ENCODE data around the gene HSDL1. TPM values are rescaled to one million over a fixed set of nuclear protein-coding genes. Genes with fewer than 3 reads are reported as not detected.

The HSDL1 gene
- total RNA-seq, 1 donor from 2014 or later = 23.1 TPM

GRCh38 chr16:84109598-84110335 is 35.2 kb downstream of the HSDL1 start:
- DNase-seq (ENCODE audit: low spot score) = no peak

GRCh38 chr16:84107921-84108320 is 37.1 kb downstream of the HSDL1 start:
- DNase-seq (ENCODE audit: low spot score) = no peak

GRCh38 chr16:84105948-84106740 is 38.8 kb downstream of the HSDL1 start:
- DNase-seq (ENCODE audit: low spot score) = no peak

- no peak for DNase-seq (ENCODE audit: low spot score)
Measured at GRCh38 chr16:84105301-84105815, 39.6 kb downstream of the HSDL1 start.

GRCh38 chr16:84104231-84104630 is 40.7 kb downstream of the HSDL1 start:
- DNase-seq (ENCODE audit: low spot score) = no peak

- no peak for DNase-seq (ENCODE audit: low spot score)
Measured at GRCh38 chr16:84103678-84104077, 41.3 kb downstream of the HSDL1 start.

- DNase-seq (ENCODE audit: low spot score) = no peak
Measured at GRCh38 chr16:84098939-84099338, 46.0 kb downstream of the HSDL1 start.

GRCh38 chr16:84096447-84097005 is 48.5 kb downstream of the HSDL1 start:
- DNase-seq (ENCODE audit: low spot score) = no peak

GRCh38 chr16:84095466-84095865 is 49.5 kb downstream of the HSDL1 start:
- no peak for DNase-seq (ENCODE audit: low spot score)

GRCh38 chr16:84093879-84094270 is 51.1 kb downstream of the HSDL1 start:
- DNase-seq (ENCODE audit: low spot score) = no peak

GRCh38 chr16:84093120-84093878 is 51.7 kb downstream of the HSDL1 start:
- DNase-seq (ENCODE audit: low spot score) = no peak

- DNase-seq (ENCODE audit: low spot score) = no peak
Measured at GRCh38 chr16:84091460-84091859, 53.5 kb downstream of the HSDL1 start.

- DNase-seq (ENCODE audit: low spot score) = no peak
Measured at GRCh38 chr16:84090211-84090610, 54.8 kb downstream of the HSDL1 start.

- no peak for DNase-seq (ENCODE audit: low spot score)
Measured at GRCh38 chr16:84088695-84089395, 56.1 kb downstream of the HSDL1 start.

- DNase-seq (ENCODE audit: low spot score) = no peak
Measured at GRCh38 chr16:84087466-84088151, 57.4 kb downstream of the HSDL1 start.

GRCh38 chr16:84087001-84087400 is 58.0 kb downstream of the HSDL1 start:
- DNase-seq (ENCODE audit: low spot score) = no peak

- no peak for DNase-seq (ENCODE audit: low spot score)
Measured at GRCh38 chr16:84086341-84086740, 58.6 kb downstream of the HSDL1 start.

- no peak for DNase-seq (ENCODE audit: low spot score)
Measured at GRCh38 chr16:84085773-84086172, 59.2 kb downstream of the HSDL1 start.

- DNase-seq (ENCODE audit: low spot score) = no peak
Measured at GRCh38 chr16:84085271-84085667, 59.7 kb downstream of the HSDL1 start.
